HG02763 (cell line): ENCODE measurements around the gene GALE.

Experiments
- ATAC-seq: cut with Tn5 transposase; IDR thresholded peaks from one replicate; pipeline ENCODE4 v1.9.1; 2021; ENCODE audit warnings: mild to moderate bottlenecking, moderate library complexity; ENCODE audit not compliant: unreplicated experiment

Gene GALE

GRCh38 chr1:23756676-23757075 lies 43.9 kb downstream of the GALE start:
- ATAC-seq = no peak

GRCh38 chr1:23752909-23753308 lies 47.6 kb downstream of the GALE start:
- no peak for ATAC-seq

DNA sequence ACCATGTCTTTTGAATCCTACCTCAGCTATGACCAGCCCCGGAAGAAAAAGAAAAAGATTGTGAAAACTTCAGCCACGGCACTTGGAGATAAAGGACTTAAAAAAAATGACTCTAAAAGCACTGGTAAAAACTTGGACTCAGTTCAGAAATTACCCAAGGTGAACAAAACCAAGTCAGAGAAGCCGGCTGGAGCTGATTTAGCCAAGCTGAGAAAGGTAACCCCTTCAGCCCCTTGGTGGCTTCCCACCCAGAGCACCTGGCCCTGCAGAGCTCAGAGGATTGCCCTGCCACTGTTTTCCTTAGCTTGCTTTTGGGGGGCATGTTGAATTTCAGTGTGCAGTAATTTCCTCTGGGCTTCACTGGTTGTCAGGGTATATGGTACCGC lies 48.7 kb downstream of the GALE start:
- ATAC-seq = no peak

GRCh38 chr1:23751050-23751814 lies 49.3 kb downstream of the GALE start:
- ATAC-seq = no peak

- no peak for ATAC-seq
These were observed 52.5 kb downstream of the GALE start for GRCh38 chr1:23748016-23748415.
